ENCODE measurements around the gene ANKHD1.
"Not testable (repeated sequence)": the region's sequence is repeated elsewhere in the genome, so short reads cannot be mapped to it uniquely, and the experiment has no call there.

Gene ANKHD1

GRCh38 chr5:140421375-140421774, 19.7 kb downstream of the ANKHD1 start:
- DNase-seq = not testable (repeated sequence)

GRCh38 chr5:140423609-140424008, 22.0 kb downstream of the ANKHD1 start:
- no peak for DNase-seq

GRCh38 chr5:140424135-140424534, 22.5 kb downstream of the ANKHD1 start:
- no peak for DNase-seq

GRCh38 chr5:140427726-140428125, 26.1 kb downstream of the ANKHD1 start:
- not testable (repeated sequence) for DNase-seq

GRCh38 chr5:140429724-140430123, 28.1 kb downstream of the ANKHD1 start:
- DNase-seq = no peak

GRCh38 chr5:140432212-140432611, 30.6 kb downstream of the ANKHD1 start:
- DNase-seq = no peak

- DNase-seq = no peak
These were observed 31.3 kb downstream of the ANKHD1 start for GRCh38 chr5:140432916-140433315.

GRCh38 chr5:140457368-140457767, 55.7 kb downstream of the ANKHD1 start:
- not testable (repeated sequence) for DNase-seq

GRCh38 chr5:140466981-140467742, 65.5 kb downstream of the ANKHD1 start:
- no peak for DNase-seq

- no peak for DNase-seq
These were observed 66.6 kb downstream of the ANKHD1 start for GRCh38 chr5:140468188-140468587.

GRCh38 chr5:140469259-140469658, 67.6 kb downstream of the ANKHD1 start:
- DNase-seq = no peak

GRCh38 chr5:140480310-140481014, 78.8 kb downstream of the ANKHD1 start:
- DNase-seq = peak; percentile 4

- DNase-seq = peak; percentile 60
These were observed 80.1 kb downstream of the ANKHD1 start for GRCh38 chr5:140481758-140482157.

- DNase-seq = no peak
These were observed 81.4 kb downstream of the ANKHD1 start for GRCh38 chr5:140483055-140483454.

GRCh38 chr5:140488141-140488540, 86.5 kb downstream of the ANKHD1 start:
- DNase-seq = not testable (repeated sequence)

GRCh38 chr5:140488914-140489313, 87.3 kb downstream of the ANKHD1 start:
- no peak for DNase-seq

GRCh38 chr5:140497897-140498296, 96.3 kb downstream of the ANKHD1 start:
- DNase-seq = no peak

- no peak for DNase-seq
These were observed 97.0 kb downstream of the ANKHD1 start for GRCh38 chr5:140498591-140498990.

- no peak for DNase-seq
These were observed 101.2 kb downstream of the ANKHD1 start for GRCh38 chr5:140502834-140503233.

GRCh38 chr5:140509898-140510297, 108.3 kb downstream of the ANKHD1 start:
- DNase-seq = no peak

- no peak for DNase-seq
These were observed 111.5 kb downstream of the ANKHD1 start for GRCh38 chr5:140513124-140513523.

GRCh38 chr5:140524003-140524402, 122.4 kb downstream of the ANKHD1 start:
- no peak for DNase-seq

- DNase-seq = no peak
These were observed 138.6 kb downstream of the ANKHD1 start for GRCh38 chr5:140540227-140540626.

GRCh38 chr5:140542972-140543371, 141.3 kb downstream of the ANKHD1 start:
- no peak for DNase-seq
